Activated naive CD4-positive, alpha-beta T cell treated with anti-CD3 and anti-CD28 coated beads, Interleukin-2, amount 10 ng/mL, durations not matched to agents 5 hours and 36 hours (primary cell): ENCODE results near the gene MFAP2. TPM values are rescaled to one million over a fixed set of nuclear protein-coding genes. Genes with fewer than 3 reads are reported as not detected.

Experiments used
- total RNA-seq, 2 experiments: library from RNA; stranded (reverse); gene quantifications; one replicate each; pipeline ENCODE4 v1.2.3, GENCODE V29; 2021

MFAP2 gene, protein sequence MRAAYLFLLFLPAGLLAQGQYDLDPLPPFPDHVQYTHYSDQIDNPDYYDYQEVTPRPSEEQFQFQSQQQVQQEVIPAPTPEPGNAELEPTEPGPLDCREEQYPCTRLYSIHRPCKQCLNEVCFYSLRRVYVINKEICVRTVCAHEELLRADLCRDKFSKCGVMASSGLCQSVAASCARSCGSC
- not detected for total RNA-seq

DNA sequence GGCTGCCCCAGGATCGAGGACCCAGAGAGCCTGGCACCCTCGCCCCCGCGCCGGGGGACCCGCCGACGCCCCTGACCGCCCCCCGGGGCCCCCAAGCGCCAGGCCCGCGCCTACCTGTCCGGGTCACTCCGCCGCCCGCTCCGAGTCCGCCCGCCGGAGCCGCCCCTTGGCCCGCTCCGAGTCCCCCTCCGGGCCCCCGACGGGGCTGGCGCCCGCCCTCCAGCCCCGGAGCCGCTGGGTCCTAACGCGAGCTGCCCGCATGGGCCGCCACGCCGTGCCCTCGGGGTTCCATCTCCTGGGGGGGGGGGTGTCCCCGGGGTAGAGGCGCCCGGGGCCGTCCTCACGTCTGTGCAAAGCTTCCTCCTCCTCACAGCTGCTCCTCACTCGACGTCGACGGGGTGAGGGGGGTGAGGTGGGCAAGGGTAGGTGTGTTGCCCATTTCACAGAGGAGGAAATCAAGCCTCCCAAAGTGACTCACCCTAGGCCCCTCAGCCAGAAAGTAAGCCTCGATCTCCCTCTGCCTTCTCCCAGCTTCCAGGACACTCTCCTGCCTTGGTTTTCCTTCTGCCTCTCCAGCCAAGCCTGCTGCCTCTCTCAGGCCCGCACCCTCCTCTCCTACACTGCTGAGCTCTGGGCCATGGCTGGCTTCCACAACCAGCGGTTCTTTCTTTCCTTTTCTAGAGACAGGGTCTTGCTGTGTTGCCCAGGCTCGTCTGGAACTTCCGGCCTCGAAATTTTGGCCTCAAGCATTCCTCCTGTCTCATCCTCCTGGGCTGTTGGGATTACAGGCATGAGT, at the start of gene MFAP2:
MFAP2 (minus strand) TSS at position 148 of the 796 bp plus-strand sequence. CDS start 2,347 bp downstream, outside the sequence.

DNA sequence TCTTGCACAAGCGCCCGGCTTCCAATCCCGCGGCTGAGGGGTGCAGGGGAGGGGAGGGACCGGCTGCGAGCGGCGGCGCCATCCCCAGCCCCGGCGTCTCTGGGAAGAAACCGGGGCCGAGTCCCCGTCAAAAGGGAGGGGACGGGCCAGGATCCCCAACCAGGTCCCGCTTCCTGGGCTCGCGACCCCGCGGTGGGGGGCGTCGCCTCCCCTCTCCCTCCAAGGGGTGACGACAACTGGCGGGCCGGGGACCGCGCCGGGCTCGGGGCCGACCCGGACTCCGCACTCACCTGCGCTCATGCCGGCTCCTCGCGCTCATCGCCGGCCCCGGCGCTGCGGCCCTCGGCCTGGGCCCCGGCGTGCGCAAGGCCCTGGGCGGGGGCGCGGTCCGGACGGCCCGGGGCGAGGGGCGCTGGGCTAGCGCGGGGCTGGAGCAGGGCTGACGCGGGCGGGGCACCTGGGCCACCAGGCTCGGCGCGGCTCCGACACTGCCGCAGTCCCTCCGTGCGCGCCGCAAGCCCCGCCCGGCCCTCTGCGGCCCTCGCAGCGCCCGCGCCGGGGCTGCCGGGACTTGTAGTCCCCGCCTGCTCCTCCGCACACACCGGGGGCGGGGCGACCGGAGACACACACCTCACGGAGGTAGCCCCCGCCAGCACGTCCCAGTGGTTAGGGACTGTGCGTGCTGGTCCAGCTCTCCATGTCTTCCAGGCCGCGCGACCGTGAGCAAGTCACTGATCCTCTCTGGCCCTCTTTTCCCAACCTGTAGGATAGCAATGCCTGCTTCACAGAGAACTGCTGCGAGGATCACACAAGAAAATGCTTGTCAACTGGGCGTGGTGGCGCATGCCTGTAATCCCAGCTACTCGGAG, 31.3 kb upstream of the MFAP2 start, which contains the start of gene ATP13A2:
ATP13A2 (minus strand) TSS at position 490 of the 869 bp plus-strand sequence; CDS start at position 300, 190 bp downstream.

Other genes starting within 250 kb of the MFAP2 start
- 1,000 to 10,000 TPM; 1,658 to 2,872 TPM for gene RNU1-4, start 240.1 kb downstream of the MFAP2 start, total RNA-seq
- 1,000 to 10,000 TPM; 1,658 to 2,872 TPM for gene RNU1-2, start 84.6 kb downstream of the MFAP2 start, total RNA-seq
- gene CROCC, start 58.7 kb downstream of the MFAP2 start, total RNA-seq = 10 to 100 TPM; 27.4 to 32.1 TPM
- 10 to 100 TPM; 58.0 to 58.3 TPM for gene ATP13A2, start 31.3 kb upstream of the MFAP2 start, total RNA-seq
- gene SDHB, start 73.4 kb upstream of the MFAP2 start, total RNA-seq = 10 to 100 TPM; 65.2 to 67.0 TPM
- not detected for gene PADI2, start 138.8 kb upstream of the MFAP2 start, total RNA-seq
- not detected for gene PADI1, start 224.5 kb upstream of the MFAP2 start, total RNA-seq